Activated CD8-positive, alpha-beta memory T cell treated with anti-CD3 and anti-CD28 coated beads, Interleukin-2, amount 50 U/mL, for 1 hour (primary cell): Measurements from ENCODE around the gene UBE2F.
A peak's percentile ranks its signal among the peaks of the same experiment; 100 is the strongest.
"Not testable (repeated sequence)": the region's sequence is repeated elsewhere in the genome, so short reads cannot be mapped to it uniquely, and the experiment has no call there.

Source experiments
- DNase-seq: peaks from one replicate; pipeline ENCODE4 v3.0.0-alpha.2; 2020; ENCODE audit errors: extremely low read depth

The UBE2F gene

DNA sequence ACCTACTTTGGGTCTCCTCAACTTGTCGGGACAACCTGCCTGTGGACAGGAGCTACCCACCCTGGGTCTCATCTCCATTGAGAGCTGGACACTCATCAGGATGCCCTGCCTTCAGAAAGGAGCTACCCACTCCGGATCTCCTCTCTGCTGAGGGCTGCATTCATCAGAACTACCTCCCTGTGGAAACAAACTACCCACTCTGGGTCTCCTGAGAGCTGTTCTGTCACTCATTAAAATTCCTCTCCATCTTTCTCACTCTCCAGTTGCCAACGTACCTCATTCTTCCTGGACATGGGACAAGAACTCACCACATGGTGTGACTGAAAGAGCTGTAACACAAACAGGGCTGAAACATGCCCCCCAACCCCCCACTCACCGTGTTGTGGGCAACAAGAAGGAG, 22.5 kb upstream of the UBE2F start:
- DNase-seq, result no peak

DNA sequence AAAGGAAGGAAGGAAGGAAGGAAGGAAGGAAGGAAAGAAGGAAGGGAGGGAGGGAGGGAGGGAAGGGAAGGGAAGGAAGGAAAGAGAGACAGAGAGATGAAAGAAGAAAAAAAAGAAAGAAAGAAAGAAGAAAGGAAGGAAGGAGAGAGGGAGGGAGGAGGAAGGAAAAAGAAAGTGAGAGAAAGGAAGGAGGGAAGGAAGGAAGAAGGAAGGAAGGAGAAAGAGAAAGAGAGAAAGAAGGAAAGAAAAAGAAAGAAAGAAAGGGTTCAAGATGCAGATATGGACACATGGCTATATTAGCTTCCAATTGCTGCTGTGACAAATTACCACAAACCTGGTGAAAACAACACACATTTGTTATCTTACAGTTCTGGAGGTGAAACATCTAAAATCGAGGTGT, 20.4 kb upstream of the UBE2F start:
- no peak for DNase-seq

- not testable (repeated sequence) for DNase-seq
Observed at GRCh38 chr2:237951354-237951753, 15.5 kb upstream of the UBE2F start.

GRCh38 chr2:237951878-237952277, 14.9 kb upstream of the UBE2F start:
- no peak for DNase-seq

- DNase-seq, result no peak
Observed at GRCh38 chr2:237952851-237953250, 14.0 kb upstream of the UBE2F start.

- DNase-seq, result no peak
Observed at GRCh38 chr2:237955640-237956401, 11.0 kb upstream of the UBE2F start.

DNA sequence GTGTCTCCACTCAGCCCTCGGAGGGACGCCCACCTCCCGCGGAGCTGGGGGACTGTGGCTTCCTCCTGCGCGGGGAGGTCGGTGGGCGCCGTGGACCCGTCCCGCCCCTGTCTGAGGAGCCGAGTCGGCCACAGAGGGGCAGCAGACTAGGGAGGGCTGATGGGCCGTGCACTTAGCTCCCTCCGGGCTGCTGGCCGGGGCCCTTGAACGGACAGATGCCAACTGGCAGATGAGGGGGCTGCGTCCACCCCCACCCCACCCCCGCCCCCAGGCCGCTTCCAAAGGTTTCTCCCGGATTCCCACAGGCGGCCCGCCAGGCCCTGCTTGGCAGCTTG, 10.4 kb upstream of the UBE2F start:
- DNase-seq, result no peak

- no peak for DNase-seq
Observed at GRCh38 chr2:237961637-237962036, 5.2 kb upstream of the UBE2F start.

GRCh38 chr2:237962432-237963084, 4.3 kb upstream of the UBE2F start:
- no peak for DNase-seq

DNA sequence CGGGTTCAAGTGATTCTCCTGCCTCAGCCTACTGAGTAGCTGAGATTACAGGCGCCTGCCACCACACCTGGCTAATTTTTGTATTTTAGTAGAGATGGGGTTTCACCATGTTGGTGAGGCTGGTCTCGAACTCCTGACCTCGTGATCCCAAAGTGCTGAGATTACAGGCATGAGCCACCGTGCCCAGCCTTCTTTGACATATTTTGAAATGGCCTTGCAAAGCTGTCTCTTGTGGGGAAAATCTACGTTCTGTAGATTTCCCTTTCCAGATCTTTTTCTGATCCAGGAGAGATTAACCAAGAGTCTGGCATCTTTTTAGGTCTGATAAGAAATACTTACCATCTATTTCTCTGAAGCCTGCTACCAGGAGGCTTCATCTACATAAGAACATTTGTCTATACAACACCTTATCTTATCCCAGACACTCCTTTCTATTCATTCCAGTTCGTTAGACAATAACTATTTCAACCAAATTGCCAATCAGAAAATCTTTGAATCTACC, 3.3 kb upstream of the UBE2F start:
- DNase-seq, result not testable (repeated sequence)

- DNase-seq, result no peak
Observed at GRCh38 chr2:237964194-237964577, 2.6 kb upstream of the UBE2F start.

DNA sequence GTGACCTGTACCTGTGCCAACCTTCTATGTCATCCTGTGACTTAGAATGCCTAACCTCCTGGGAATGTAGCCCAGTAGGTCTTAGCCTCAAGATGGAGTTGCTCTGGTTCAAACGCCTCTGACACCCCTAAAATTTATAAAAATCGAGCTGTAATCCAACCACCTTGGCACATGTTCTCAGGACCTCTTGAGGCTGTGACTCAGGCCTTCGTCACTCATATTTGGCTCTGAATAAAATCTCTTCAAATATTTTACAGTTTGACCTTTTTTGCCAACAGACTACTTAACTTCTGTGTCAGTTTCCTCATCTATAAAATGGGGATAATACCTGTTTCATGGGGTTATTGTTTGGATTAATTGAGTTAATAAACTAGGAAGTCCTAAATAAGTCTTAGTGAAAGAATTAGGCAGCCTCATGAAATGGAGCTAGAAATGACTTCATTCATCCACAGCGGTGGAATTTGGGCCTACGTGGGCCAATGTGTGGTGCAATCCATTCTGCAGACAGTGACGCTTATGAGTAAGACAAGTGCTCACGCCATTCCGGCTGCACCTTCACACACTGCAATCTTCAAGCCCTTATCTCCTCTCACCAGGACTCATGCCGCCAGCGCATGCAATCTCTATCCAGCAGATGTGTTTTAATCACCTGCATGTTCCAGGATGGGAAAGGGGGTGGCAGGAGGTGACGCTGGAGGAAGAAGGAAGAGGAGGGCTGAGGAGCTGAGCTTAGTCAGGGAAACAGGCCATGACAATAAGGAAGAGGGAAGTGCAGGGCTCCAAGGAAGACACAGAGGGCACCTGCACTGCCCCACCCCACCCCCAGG, 2.0 kb upstream of the UBE2F start:
- DNase-seq, result no peak

GRCh38 chr2:237965844-237966243, 970 bp upstream of the UBE2F start:
- DNase-seq, result not testable (repeated sequence)

GRCh38 chr2:237966250-237966564, 607 bp upstream of the UBE2F start:
- no peak for DNase-seq

- DNase-seq, result no peak
Observed at GRCh38 chr2:237967463-237967951, 693 bp downstream of the UBE2F start.

DNA sequence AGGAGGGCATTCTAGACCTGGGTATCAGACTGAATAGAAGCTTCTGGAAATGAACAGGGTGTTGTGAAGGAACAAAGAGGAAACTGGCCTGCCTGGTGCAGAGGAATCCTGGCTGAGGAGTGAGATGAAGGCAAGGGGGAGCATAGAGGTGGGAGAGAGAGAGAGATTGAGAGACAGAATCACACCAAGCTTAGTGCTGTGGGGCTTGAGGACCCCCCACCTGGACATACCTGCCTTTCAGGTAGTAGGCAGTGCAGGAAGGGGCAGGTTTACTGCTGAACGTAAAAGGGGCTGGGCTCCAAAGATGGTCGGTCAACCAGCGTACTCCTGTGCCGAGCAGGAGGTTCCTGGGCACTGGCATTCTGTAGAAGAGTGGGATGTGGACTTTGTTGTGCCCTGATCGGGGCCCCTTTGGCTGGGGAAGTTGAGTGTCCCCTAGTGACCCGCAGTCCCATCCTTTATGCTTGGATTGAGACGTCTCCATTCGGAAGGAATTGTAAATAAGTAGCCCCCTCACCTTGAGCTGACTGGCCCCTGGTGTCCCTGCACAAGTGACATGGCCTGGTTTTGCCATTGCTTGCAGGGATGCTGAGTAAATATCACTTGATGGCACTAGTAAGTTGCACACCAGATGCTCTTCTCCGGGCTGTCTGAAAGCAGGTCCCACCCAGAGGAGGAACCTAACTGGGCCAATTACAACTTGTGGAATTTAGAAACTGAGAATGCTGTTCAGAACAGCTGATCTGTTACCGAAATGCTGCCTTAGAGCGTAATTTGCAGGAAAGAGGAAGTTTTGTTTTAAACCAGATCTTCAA, 1.4 kb downstream of the UBE2F start:
- DNase-seq, result peak; percentile 19

- DNase-seq, result no peak
Observed at GRCh38 chr2:237971661-237972060, 4.8 kb downstream of the UBE2F start.

- DNase-seq, result no peak
Observed at GRCh38 chr2:237972211-237972610, 5.4 kb downstream of the UBE2F start.

- no peak for DNase-seq
Observed at GRCh38 chr2:237972936-237973335, 6.1 kb downstream of the UBE2F start.

- no peak for DNase-seq
Observed at GRCh38 chr2:237977380-237977779, 10.6 kb downstream of the UBE2F start.

- DNase-seq, result no peak
Observed at GRCh38 chr2:237978058-237978712, 11.4 kb downstream of the UBE2F start.
